Measurements from ENCODE around the gene LMO2. TPM values are rescaled to one million over a fixed set of nuclear protein-coding genes. Genes with fewer than 3 reads are reported as not detected.

The LMO2 gene
- total and polyA plus RNA-seq, 2 donors from 2014 or later = 57.1 to 60.6 TPM

- Histone ChIP-seq H3K36me3 (ENCODE audit: control insufficient read depth in 2 of 3, insufficient read depth in 3 of 3, low read length in 3 of 3) (no peaks in the 10 kb centered on the region), H3K4me1 (ENCODE audit: control insufficient read depth in 2 of 3, insufficient read depth in 2 of 3, low read depth in 1 of 3, low read length in 3 of 3) (no peaks in the 10 kb centered on the region), H3K27ac (ENCODE audit: low read depth in 2 of 2, low read length in 2 of 2) (no peak overlapping the region), H3K4me3 (ENCODE audit: low read length in 3 of 3) (no peak overlapping the region), H3K9me3 (ENCODE audit: control insufficient read depth in 2 of 3, insufficient read depth in 1 of 3, low read length in 3 of 3) (no peaks in the 10 kb centered on the region), H3K9ac (ENCODE audit: low read length in 3 of 3) (no peak overlapping the region), H3K27me3 (ENCODE audit: control insufficient read depth, insufficient read depth, low read length) (no peaks in the 10 kb centered on the region)
- intact Hi-C loops (cut with DNase I) = no loop called here
- no peak for TF ChIP-seq CTCF (IDR thresholded peaks at IDR 0.05; ENCODE audit: borderline replicate concordance, extremely low read depth, insufficient read depth)
- DNase-seq (no peak), FAIRE-seq (no peak)
Observed at GRCh38 chr11:33889296-33889695, 2.6 kb downstream of the LMO2 start.

- Histone ChIP-seq H3K27me3 (ENCODE audit: control insufficient read depth, insufficient read depth, low read length) (no peaks in the 10 kb centered on the region), H3K9me3 (ENCODE audit: control insufficient read depth in 2 of 3, insufficient read depth in 1 of 3, low read length in 3 of 3) (no peaks in the 10 kb centered on the region), H3K27ac (ENCODE audit: low read depth in 2 of 2, low read length in 2 of 2) (no peak overlapping the region), H3K4me3 (ENCODE audit: low read length in 3 of 3) (no peak overlapping the region), H3K36me3 (ENCODE audit: control insufficient read depth in 2 of 3, insufficient read depth in 3 of 3, low read length in 3 of 3) (no peaks in the 10 kb centered on the region), H3K9ac (ENCODE audit: low read length in 3 of 3) (no peak overlapping the region), H3K4me1 (ENCODE audit: control insufficient read depth in 2 of 3, insufficient read depth in 2 of 3, low read depth in 1 of 3, low read length in 3 of 3) (no peaks in the 10 kb centered on the region)
- TF ChIP-seq CTCF (IDR thresholded peaks at IDR 0.05; ENCODE audit: borderline replicate concordance, extremely low read depth, insufficient read depth) = no peak
- intact Hi-C loops (cut with DNase I) = no loop called here
- no peak for FAIRE-seq
- DNase-seq = no peak
Observed at GRCh38 chr11:33887886-33888285, 4.0 kb downstream of the LMO2 start.

DNA sequence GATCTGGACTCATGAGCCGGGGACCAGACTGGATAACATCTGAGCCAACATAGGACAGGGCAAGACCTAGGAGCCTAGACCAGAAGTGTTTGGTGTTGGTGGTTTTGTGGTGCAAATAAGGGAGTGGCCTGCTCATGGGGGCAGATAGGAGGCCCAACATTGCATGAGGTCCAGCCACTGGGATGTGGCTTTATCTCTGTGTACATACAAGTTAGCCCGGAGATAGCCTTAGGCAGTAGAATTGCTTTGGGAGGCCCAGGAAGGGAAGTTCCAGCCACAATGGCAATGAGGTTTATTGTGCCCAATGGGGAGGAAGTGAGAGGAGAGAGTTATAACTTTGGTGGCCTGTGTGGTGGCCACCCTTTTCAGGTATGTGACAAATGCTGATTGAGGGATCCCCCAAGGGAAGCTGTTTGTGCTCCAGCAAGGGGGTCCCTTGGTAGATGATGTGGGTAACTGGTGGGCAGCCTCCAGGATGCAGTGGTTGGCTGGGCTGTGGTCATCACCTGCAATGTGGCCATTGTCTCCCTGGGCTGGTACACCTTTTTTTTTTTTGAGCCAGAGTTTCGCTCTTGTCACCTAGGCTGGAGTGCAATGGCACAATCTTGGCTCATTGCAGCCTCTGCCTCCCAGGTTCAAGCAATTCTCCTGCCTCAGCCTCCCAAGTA, 6.4 kb downstream of the LMO2 start:
- Histone ChIP-seq H3K27me3 (ENCODE audit: control insufficient read depth, insufficient read depth, low read length) (no peaks in the 10 kb centered on the region), H3K9ac (ENCODE audit: low read length in 3 of 3) (no peak overlapping the region), H3K4me3 (ENCODE audit: low read length in 3 of 3) (no peak overlapping the region), H3K9me3 (ENCODE audit: control insufficient read depth in 2 of 3, insufficient read depth in 1 of 3, low read length in 3 of 3) (no peaks in the 10 kb centered on the region), H3K27ac (ENCODE audit: low read depth in 2 of 2, low read length in 2 of 2) (no peak overlapping the region), H3K4me1 (ENCODE audit: control insufficient read depth in 2 of 3, insufficient read depth in 2 of 3, low read depth in 1 of 3, low read length in 3 of 3) (no peaks in the 10 kb centered on the region), H3K36me3 (ENCODE audit: control insufficient read depth in 2 of 3, insufficient read depth in 3 of 3, low read length in 3 of 3) (no peaks in the 10 kb centered on the region)
- intact Hi-C loops (cut with DNase I) = no loop called here
- DNase-seq = no peak
- no peak for FAIRE-seq
- no peak for TF ChIP-seq CTCF (IDR thresholded peaks at IDR 0.05; ENCODE audit: borderline replicate concordance, extremely low read depth, insufficient read depth)

- H3K36me3 ChIP-seq (ENCODE audit: control insufficient read depth in 2 of 3, insufficient read depth in 3 of 3, low read length in 3 of 3) = no peaks in the 10 kb centered on the region
- no peaks in the 10 kb centered on the region for H3K27me3 ChIP-seq (ENCODE audit: control insufficient read depth, insufficient read depth, low read length)
- TF ChIP-seq CTCF (IDR thresholded peaks at IDR 0.05; ENCODE audit: borderline replicate concordance, extremely low read depth, insufficient read depth) = no peak
- H3K4me1 ChIP-seq (ENCODE audit: control insufficient read depth in 2 of 3, insufficient read depth in 2 of 3, low read depth in 1 of 3, low read length in 3 of 3) = no peaks in the 10 kb centered on the region
- DNase-seq (no peak), FAIRE-seq (no peak)
- H3K4me3 ChIP-seq (ENCODE audit: low read length in 3 of 3) = no peak overlapping the region
- intact Hi-C loops (cut with DNase I) = no loop called here
- H3K9me3 ChIP-seq (ENCODE audit: control insufficient read depth in 2 of 3, insufficient read depth in 1 of 3, low read length in 3 of 3) = no peaks in the 10 kb centered on the region
- H3K9ac ChIP-seq (ENCODE audit: low read length in 3 of 3) = no peak overlapping the region
- H3K27ac ChIP-seq (ENCODE audit: low read depth in 2 of 2, low read length in 2 of 2) = no peak overlapping the region
Observed at GRCh38 chr11:33884601-33885000, 7.3 kb downstream of the LMO2 start.

Measured in kidney (tissue), 14 donors.